ENCODE results near the gene NSMCE4A. TPM values are rescaled to one million over a fixed set of nuclear protein-coding genes. Genes with fewer than 3 reads are reported as not detected.

The NSMCE4A gene
- total and polyA plus RNA-seq, 2 experiments from 2014 or later = 44.5 to 67.6 TPM

DNA sequence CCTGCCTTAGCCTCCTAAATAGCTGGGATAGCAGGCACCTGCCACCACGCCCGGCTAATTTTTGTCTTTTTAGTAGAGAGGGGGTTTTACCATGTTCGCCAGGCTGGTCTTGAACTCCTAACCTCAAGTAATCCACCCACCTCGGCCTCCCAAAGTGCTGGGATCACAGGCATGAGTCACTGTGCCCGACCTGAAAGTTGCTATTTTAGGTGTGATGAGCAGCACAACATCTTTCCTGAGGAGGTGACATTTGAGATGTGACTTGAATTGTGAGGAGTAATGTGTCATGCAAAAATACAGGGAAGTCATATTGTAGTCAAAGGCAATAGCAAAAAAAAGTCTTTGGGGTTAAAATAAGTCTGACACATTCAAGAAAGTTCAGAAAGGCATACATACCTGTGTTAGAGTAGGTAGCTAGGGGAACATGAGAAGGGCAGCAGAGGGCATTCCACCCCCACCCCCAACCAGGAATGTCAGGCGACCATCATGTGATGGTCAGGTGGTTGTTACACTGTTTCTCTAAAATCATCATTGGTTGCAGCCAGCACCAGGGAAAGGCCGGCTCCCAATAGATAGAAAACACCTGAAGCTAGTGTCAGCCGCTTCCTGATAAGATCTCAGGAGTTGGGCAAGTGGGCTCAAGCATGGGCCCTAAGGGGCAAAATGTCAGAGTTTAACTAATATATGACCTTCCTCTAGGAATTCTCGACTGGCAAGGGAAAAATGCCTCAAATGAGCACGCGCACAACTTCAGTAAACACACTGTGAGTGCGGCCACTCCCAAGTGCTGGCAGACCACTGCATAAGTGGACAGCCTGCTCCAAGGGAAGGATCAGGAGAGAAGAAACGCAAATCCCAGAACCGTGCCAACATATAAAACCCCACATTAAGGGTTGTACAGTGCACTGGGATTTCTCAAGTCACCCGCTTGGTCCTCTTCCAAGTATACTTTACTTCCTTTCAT lies 13.6 kb upstream of the NSMCE4A start, which contains the start of gene TACC2:
Gene TACC2, plus strand, starts transcription at position 803 of the 964 bp plus-strand sequence. CDS start 32,819 bp downstream, outside the sequence.
- H3K4me1 ChIP-seq (ENCODE audit: insufficient read depth) = peaks cover 4% of the 10 kb centered on the region
- H2AFZ ChIP-seq = no peak within 1 kb of the TSS
- WGBS (ENCODE audit: low lambda C conversion rate, missing lambda C conversion rate) = 85% methylated on average over 15 of the region's 15 CpGs
- no peaks in the 10 kb centered on the region for H4K20me1 ChIP-seq (ENCODE audit: insufficient read depth, poor library complexity, severe bottlenecking)
- no peak for TF ChIP-seq EZH2phosphoT487 (IDR thresholded peaks at IDR 0.05; ENCODE audit: low read depth, severe bottlenecking, unreplicated experiment)
- TF ChIP-seq EZH2 (IDR thresholded peaks at IDR 0.05; ENCODE audit: borderline replicate concordance) = no peak
- no peak for TF ChIP-seq CTCF (IDR thresholded peaks at IDR 0.05; ENCODE audit: poor library complexity)
- no peaks in the 10 kb centered on the region for H3K9me2 ChIP-seq (replicated peaks; ENCODE audit: insufficient read depth)
- no peaks in the 10 kb centered on the region for H3K36me3 ChIP-seq (replicated peaks; ENCODE audit: insufficient read depth, low read depth)
- H3K9me3 ChIP-seq (ENCODE audit: low read depth) = no peaks in the 10 kb centered on the region
- no peak within 1 kb of the TSS for H3K4me2 ChIP-seq
- no peak for DNase-seq (ENCODE audit: low spot score)
- H3K27me3 ChIP-seq = no peaks in the 10 kb centered on the region
- no peak within 1 kb of the TSS for H3K4me3 ChIP-seq
- no peak within 1 kb of the TSS for H3K27ac ChIP-seq
- H3K79me2 ChIP-seq = no peaks in the 10 kb centered on the region

GRCh38 chr10:121984463-121984862 lies 9.4 kb upstream of the NSMCE4A start:
- H3K79me2 ChIP-seq = no peaks in the 10 kb centered on the region
- TF ChIP-seq EZH2phosphoT487 (IDR thresholded peaks at IDR 0.05; ENCODE audit: low read depth, severe bottlenecking, unreplicated experiment) (no peak), EZH2 (IDR thresholded peaks at IDR 0.05; ENCODE audit: borderline replicate concordance) (no peak), CTCF (IDR thresholded peaks at IDR 0.05; ENCODE audit: poor library complexity) (no peak)
- no peaks in the 10 kb centered on the region for H4K20me1 ChIP-seq (ENCODE audit: insufficient read depth, poor library complexity, severe bottlenecking)
- DNase-seq (ENCODE audit: low spot score) = no peak
- H3K4me3 ChIP-seq = no peak overlapping the region
- no peak overlapping the region for H3K27ac ChIP-seq
- no peaks in the 10 kb centered on the region for H3K9me2 ChIP-seq (replicated peaks; ENCODE audit: insufficient read depth)
- H3K4me1 ChIP-seq (ENCODE audit: insufficient read depth) = no peaks in the 10 kb centered on the region
- H3K36me3 ChIP-seq (replicated peaks; ENCODE audit: insufficient read depth, low read depth) = no peaks in the 10 kb centered on the region
- WGBS (ENCODE audit: low lambda C conversion rate, missing lambda C conversion rate) = 92% methylated on average over 2 of the region's 2 CpGs
- H3K4me2 ChIP-seq = no peak overlapping the region
- no peaks in the 10 kb centered on the region for H3K27me3 ChIP-seq
- no peaks in the 10 kb centered on the region for H3K9me3 ChIP-seq (ENCODE audit: low read depth)
- H2AFZ ChIP-seq = no peak overlapping the region

DNA sequence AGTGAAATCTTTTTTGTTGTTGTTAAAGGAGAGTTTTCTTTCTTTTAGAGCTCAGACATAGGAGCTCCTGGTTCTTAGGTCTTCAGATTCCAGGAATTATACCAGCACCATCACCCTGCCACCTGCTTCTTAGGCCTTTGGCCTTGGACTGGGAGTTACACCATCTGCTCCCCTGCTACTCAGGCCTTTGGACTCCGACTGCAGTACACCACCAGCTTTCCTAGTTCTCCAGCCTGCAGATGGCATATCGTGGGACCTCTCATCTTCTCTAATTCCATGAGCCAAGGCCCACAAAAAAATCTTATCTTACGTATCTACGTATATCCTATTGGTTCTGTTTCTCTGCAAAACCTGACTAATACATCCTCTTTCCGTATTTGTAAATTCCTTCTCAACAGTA lies 8.8 kb upstream of the NSMCE4A start:
- H2AFZ ChIP-seq = no peak overlapping the region
- no peak for DNase-seq (ENCODE audit: low spot score)
- no peaks in the 10 kb centered on the region for H3K36me3 ChIP-seq (replicated peaks; ENCODE audit: insufficient read depth, low read depth)
- H3K9me3 ChIP-seq (ENCODE audit: low read depth) = no peaks in the 10 kb centered on the region
- H3K27ac ChIP-seq = no peak overlapping the region
- H4K20me1 ChIP-seq (ENCODE audit: insufficient read depth, poor library complexity, severe bottlenecking) = no peaks in the 10 kb centered on the region
- H3K27me3 ChIP-seq = no peaks in the 10 kb centered on the region
- WGBS (ENCODE audit: low lambda C conversion rate, missing lambda C conversion rate) = 90% methylated on average over 5 of the region's 5 CpGs
- H3K4me1 ChIP-seq (ENCODE audit: insufficient read depth) = no peaks in the 10 kb centered on the region
- H3K4me3 ChIP-seq = no peak overlapping the region
- no peak overlapping the region for H3K4me2 ChIP-seq
- no peaks in the 10 kb centered on the region for H3K9me2 ChIP-seq (replicated peaks; ENCODE audit: insufficient read depth)
- TF ChIP-seq EZH2 (IDR thresholded peaks at IDR 0.05; ENCODE audit: borderline replicate concordance) (no peak), EZH2phosphoT487 (IDR thresholded peaks at IDR 0.05; ENCODE audit: low read depth, severe bottlenecking, unreplicated experiment) (no peak), CTCF (IDR thresholded peaks at IDR 0.05; ENCODE audit: poor library complexity) (no peak)
- no peaks in the 10 kb centered on the region for H3K79me2 ChIP-seq
